Measurements from ENCODE around the gene MAB21L1. TPM values are rescaled to one million over a fixed set of nuclear protein-coding genes. Genes with fewer than 3 reads are reported as not detected.
A peak's percentile ranks its signal among the peaks of the same experiment; 100 is the strongest.

Gene MAB21L1
- total and polyA plus RNA-seq, 2 of the 8 experiments (the other 6 are each of a cell fraction or from before 2014, with no cell fraction given): not detected

- H4K8ac ChIP-seq (ENCODE audit: extremely low read depth, insufficient read depth, low read length): peak overlapping the region; percentile 86; the same call in 1 of the 2 replicates
- no peak overlapping the region for H3K56ac ChIP-seq (replicated peaks; ENCODE audit: insufficient read length, low read depth, low read length)
- no peak overlapping the region for H3K27ac ChIP-seq (ENCODE audit: low read depth, low read length)
- H2BK12ac ChIP-seq (ENCODE audit: low read depth, low read length): no peak overlapping the region; the same call in 1 of the 2 replicates
- CTCF ChIA-PET (ENCODE audit: partially characterized antibody): no interaction called here
- no peak overlapping the region for H2BK5ac ChIP-seq (ENCODE audit: low read depth, low read length)
- H2BK15ac ChIP-seq (ENCODE audit: low read length): no peak overlapping the region
- WGBS, 2 experiments (ENCODE audit: extremely low coverage in 1 of 2, insufficient coverage in 1 of 2, insufficient read length in 1 of 2, insufficient replicate concordance in 2 of 2, low coverage in 1 of 2, low lambda C conversion rate in 2 of 2, missing lambda C conversion rate in 1 of 2): 1% methylated on average over 67 of the region's 68 CpGs; no CpG with 5 or more reads in 1 of the 2 experiments
- H3K18ac ChIP-seq (ENCODE audit: extremely low read depth, low read length): peak overlapping the region; percentile 14; the same call in 1 of the 2 replicates
- H2BK120ac ChIP-seq (replicated peaks; ENCODE audit: low read depth, low read length): no peak overlapping the region
- no peaks in the 10 kb centered on the region for H3K79me2 ChIP-seq (ENCODE audit: control insufficient read depth in 1 of 2, insufficient read depth in 2 of 2, low read length in 2 of 2)
- H3K23me2 ChIP-seq (ENCODE audit: low read depth, low read length): peaks cover 18% of the 10 kb centered on the region
- no peak overlapping the region for H3K23ac ChIP-seq (ENCODE audit: insufficient read length)
- no peak overlapping the region; the same call in 1 of the 2 replicates for H2AFZ ChIP-seq (ENCODE audit: low read length)
- no peak overlapping the region for H3K14ac ChIP-seq (ENCODE audit: insufficient read length)
- H3K4me2 ChIP-seq (ENCODE audit: insufficient read depth in 1 of 2, low read depth in 2 of 2, low read length in 2 of 2): peak overlapping the region; percentile 83 to 94
- peaks cover 16 to 18% of the 10 kb centered on the region in 2 experiments for H4K20me1 ChIP-seq (replicated peaks in 1 of 2; ENCODE audit: control insufficient read depth in 1 of 2, insufficient read depth in 2 of 2, low read length in 2 of 2)
- H3K4me3 ChIP-seq (ENCODE audit: extremely low read depth in 1 of 4, insufficient read depth in 2 of 4, low read depth in 3 of 4, low read length in 4 of 4): peak overlapping the region; percentile 60 to 78 (median 62)
- peaks cover 29 to 52% (median 41%) of the 10 kb centered on the region in 4 experiments for H3K27me3 ChIP-seq (replicated peaks in 1 of 4; ENCODE audit: control insufficient read depth in 3 of 4, extremely low read depth in 1 of 4, insufficient read depth in 3 of 4, low read length in 3 of 4)
- H3K9me3 ChIP-seq (ENCODE audit: insufficient read depth in 2 of 2, low read depth in 1 of 2, low read length in 1 of 2): no peaks in the 10 kb centered on the region
- H3K79me1 ChIP-seq (ENCODE audit: low read depth, low read length): no peaks in the 10 kb centered on the region
- no peak overlapping the region for H4K5ac ChIP-seq (ENCODE audit: insufficient read length, low read depth, low read length)
- POLR2A ChIA-PET (ENCODE audit: partially characterized antibody): no interaction called here
- FAIRE-seq (no peak), DNase-seq (ENCODE audit: low read depth in 1 of 2, low spot score in 2 of 2) (peak in 1 of 2 experiments; percentile 80)
- peaks cover 7 to 24% (median 15%) of the 10 kb centered on the region in 4 experiments for H3K4me1 ChIP-seq (replicated peaks in 1 of 4; ENCODE audit: control insufficient read depth in 3 of 4, insufficient read depth in 4 of 4, low read length in 3 of 4)
- H2AK5ac ChIP-seq (ENCODE audit: low read depth, low read length): no peak overlapping the region
- no peaks in the 10 kb centered on the region for H3K36me3 ChIP-seq (ENCODE audit: control insufficient read depth in 2 of 4, insufficient read depth in 4 of 4, low read length in 3 of 4)
- H4K91ac ChIP-seq (replicated peaks; ENCODE audit: insufficient read length, low read length): no peak overlapping the region
- H2BK20ac ChIP-seq (ENCODE audit: low read length): no peak overlapping the region
- H3K4ac ChIP-seq (replicated peaks; ENCODE audit: insufficient read length, low read depth, low read length): no peak overlapping the region
- peak overlapping the region; percentile 54 to 85 (median 63) for H3K9ac ChIP-seq (replicated peaks in 1 of 4; ENCODE audit: extremely low read depth in 1 of 4, low read depth in 3 of 4, low read length in 3 of 4)
- TF ChIP-seq GABPA (IDR thresholded peaks at IDR 0.05; ENCODE audit: borderline replicate concordance, insufficient read depth, low read length): no peak
Measured at GRCh38 chr13:35470671-35471661, 5.5 kb downstream of the MAB21L1 start.

All from H1 (cell line).